Breast epithelium (tissue), 3 donors: Measurements from ENCODE around the gene TRIM67.

Source experiments
- CTCF ChIP-seq, 3 donors: fragments of 450-650 bp; IDR thresholded peaks; one replicate each; pipeline ENCODE4 v1.5.1; 2016 to 2017; ENCODE audit warnings: antibody characterized with exemption in 3 of 3, mild to moderate bottlenecking in 3 of 3, moderate library complexity in 3 of 3
- POLR2A ChIP-seq: fragments of 450-650 bp; IDR thresholded peaks from one replicate; pipeline ENCODE4 v1.6.1; 2016; ENCODE audit warnings: antibody characterized with exemption, mild to moderate bottlenecking, moderate library complexity
- POLR2AphosphoS5 ChIP-seq, 3 donors: sonication (generic); formaldehyde crosslinking; IDR thresholded peaks; one replicate each; pipeline ENCODE4 v1.6.1; 2017; ENCODE audit warnings: antibody characterized with exemption in 3 of 3

- TF ChIP-seq POLR2A: no peak
- TF ChIP-seq CTCF (IDR thresholded peaks at IDR 0.05): no peak
- no peak for TF ChIP-seq POLR2AphosphoS5 (IDR thresholded peaks at IDR 0.05)
Measured at GRCh38 chr1:231177226-231177625, 15.4 kb downstream of the TRIM67 start.
